ENCODE measurements around the gene ATP6AP2.
A peak's percentile ranks its signal among the peaks of the same experiment; 100 is the strongest.

ATP6AP2 gene

GRCh38 chrX:40644821-40645358, 64.1 kb downstream of the ATP6AP2 start:
- peak; percentile 57 for DNase-seq (ENCODE audit: low spot score)

- peak; percentile 24 for DNase-seq (ENCODE audit: low spot score)
Measured at GRCh38 chrX:40646489-40647306, 65.9 kb downstream of the ATP6AP2 start.

- DNase-seq (ENCODE audit: low spot score): peak; percentile 86
Measured at GRCh38 chrX:40647307-40648197, 66.8 kb downstream of the ATP6AP2 start, which contains the start of gene CXorf38. CXorf38 (minus strand) TSS chrX:40647561; CDS start chrX:40647520, 41 bp downstream.

GRCh38 chrX:40651620-40652223, 71.0 kb downstream of the ATP6AP2 start:
- DNase-seq (ENCODE audit: low spot score): peak; percentile 53

GRCh38 chrX:40652664-40653063, 71.9 kb downstream of the ATP6AP2 start:
- DNase-seq (ENCODE audit: low spot score): no peak

GRCh38 chrX:40653535-40653934, 72.8 kb downstream of the ATP6AP2 start:
- no peak for DNase-seq (ENCODE audit: low spot score)
